Lower leg skin (tissue), 3 donors: ENCODE measurements around the gene ANTXR1.

ENCODE experiments used
- POLR2A ChIP-seq, 2 donors: fragments of 450-650 bp; IDR thresholded peaks; one replicate each; pipeline ENCODE4 v1.6.1; 2016 to 2017; ENCODE audit warnings: antibody characterized with exemption in 2 of 2, mild to moderate bottlenecking in 1 of 2, moderate library complexity in 1 of 2
- TF ChIP-seq, protein P1 (sequence below), 3 donors: fragments of 450-650 bp; IDR thresholded peaks; one replicate each; pipeline ENCODE4 v1.5.1; 2016; ENCODE audit warnings: antibody characterized with exemption in 3 of 3, mild to moderate bottlenecking in 3 of 3, moderate library complexity in 2 of 3

DNA sequence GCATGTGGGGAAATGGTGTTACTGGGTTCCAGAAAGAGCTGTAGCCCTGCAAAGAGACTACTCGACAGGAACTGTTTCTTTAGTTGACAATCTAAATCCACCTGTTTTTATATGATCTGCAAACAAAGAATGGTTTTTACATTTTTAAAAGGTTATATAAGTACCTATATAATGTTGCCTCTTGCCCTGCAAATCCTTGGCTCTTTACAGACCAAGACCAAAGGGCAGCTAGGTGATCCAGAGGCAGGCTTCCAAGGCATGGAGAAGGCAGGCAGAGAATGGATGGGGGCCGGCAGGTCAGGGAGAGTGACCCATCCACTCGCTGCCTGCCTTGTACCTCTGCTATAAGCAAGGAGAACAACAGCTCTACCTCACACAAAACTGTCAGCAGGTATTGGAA, 173.6 kb downstream of the ANTXR1 start:
- TF ChIP-seq, protein P1, sequence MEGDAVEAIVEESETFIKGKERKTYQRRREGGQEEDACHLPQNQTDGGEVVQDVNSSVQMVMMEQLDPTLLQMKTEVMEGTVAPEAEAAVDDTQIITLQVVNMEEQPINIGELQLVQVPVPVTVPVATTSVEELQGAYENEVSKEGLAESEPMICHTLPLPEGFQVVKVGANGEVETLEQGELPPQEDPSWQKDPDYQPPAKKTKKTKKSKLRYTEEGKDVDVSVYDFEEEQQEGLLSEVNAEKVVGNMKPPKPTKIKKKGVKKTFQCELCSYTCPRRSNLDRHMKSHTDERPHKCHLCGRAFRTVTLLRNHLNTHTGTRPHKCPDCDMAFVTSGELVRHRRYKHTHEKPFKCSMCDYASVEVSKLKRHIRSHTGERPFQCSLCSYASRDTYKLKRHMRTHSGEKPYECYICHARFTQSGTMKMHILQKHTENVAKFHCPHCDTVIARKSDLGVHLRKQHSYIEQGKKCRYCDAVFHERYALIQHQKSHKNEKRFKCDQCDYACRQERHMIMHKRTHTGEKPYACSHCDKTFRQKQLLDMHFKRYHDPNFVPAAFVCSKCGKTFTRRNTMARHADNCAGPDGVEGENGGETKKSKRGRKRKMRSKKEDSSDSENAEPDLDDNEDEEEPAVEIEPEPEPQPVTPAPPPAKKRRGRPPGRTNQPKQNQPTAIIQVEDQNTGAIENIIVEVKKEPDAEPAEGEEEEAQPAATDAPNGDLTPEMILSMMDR (IDR thresholded peaks at IDR 0.05), result no peak
- no peak for TF ChIP-seq POLR2A (IDR thresholded peaks at IDR 0.05)
